NCI-H526 treated with DMSO at 0.1 percent for 48 hours (cell line): Measurements from ENCODE around the gene COL1A1.
A peak's percentile ranks its signal among the peaks of the same experiment; 100 is the strongest.

Source experiments
- DNase-seq: peaks from one replicate; lab custom pipeline; 2025; lab: John Stamatoyannopoulos, UW

COL1A1 gene

DNA sequence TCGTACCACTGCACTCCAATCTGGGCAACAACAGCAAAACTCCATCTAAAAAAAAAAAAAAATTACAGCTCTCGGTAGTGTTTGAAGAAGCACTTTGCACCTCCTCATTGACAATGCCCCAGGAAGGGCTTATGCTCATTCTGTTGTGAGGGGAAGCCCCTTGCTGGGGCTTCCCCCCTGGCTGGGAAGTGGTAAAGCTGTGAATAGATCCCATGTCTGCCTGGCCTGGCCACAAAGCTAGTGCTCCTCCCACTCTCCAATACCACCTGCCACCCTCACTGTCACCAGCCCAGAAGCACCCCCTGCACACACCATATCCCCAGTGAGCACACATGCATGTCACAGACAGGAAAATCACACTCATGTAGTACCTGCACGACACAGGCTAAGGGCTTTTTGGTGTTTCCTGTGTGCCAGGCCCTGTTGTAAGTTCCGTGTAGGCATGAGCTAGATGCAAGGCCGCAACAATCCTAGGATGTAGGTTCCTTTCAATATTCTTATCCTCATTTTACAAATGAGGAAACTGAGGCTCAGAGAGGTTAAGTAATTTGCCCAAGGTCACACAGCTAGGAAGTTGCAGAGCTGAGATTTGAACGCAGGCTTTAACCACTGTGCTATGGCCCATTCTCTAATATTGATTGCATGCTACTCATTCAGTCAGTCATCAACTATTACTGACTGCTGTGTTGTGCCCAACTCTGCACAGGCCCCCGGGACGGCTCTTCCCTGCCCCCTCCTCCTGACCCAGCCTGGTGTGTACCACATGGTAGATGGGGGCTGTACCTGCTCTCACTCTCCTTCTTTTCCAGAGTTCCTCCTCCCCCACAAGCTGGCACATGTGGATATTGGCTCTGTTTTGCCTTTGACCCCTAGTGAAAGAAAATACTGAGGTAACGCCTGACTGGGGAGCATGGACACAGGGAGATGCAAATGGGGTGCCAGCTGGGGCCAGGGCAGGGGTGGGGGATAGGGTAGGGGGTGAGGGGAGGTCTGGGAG, 11.9 kb upstream of the COL1A1 start:
- no peak for DNase-seq

GRCh38 chr17:50212121-50212843, 10.9 kb upstream of the COL1A1 start:
- DNase-seq = no peak

GRCh38 chr17:50211249-50212120, 10.1 kb upstream of the COL1A1 start:
- DNase-seq = no peak

DNA sequence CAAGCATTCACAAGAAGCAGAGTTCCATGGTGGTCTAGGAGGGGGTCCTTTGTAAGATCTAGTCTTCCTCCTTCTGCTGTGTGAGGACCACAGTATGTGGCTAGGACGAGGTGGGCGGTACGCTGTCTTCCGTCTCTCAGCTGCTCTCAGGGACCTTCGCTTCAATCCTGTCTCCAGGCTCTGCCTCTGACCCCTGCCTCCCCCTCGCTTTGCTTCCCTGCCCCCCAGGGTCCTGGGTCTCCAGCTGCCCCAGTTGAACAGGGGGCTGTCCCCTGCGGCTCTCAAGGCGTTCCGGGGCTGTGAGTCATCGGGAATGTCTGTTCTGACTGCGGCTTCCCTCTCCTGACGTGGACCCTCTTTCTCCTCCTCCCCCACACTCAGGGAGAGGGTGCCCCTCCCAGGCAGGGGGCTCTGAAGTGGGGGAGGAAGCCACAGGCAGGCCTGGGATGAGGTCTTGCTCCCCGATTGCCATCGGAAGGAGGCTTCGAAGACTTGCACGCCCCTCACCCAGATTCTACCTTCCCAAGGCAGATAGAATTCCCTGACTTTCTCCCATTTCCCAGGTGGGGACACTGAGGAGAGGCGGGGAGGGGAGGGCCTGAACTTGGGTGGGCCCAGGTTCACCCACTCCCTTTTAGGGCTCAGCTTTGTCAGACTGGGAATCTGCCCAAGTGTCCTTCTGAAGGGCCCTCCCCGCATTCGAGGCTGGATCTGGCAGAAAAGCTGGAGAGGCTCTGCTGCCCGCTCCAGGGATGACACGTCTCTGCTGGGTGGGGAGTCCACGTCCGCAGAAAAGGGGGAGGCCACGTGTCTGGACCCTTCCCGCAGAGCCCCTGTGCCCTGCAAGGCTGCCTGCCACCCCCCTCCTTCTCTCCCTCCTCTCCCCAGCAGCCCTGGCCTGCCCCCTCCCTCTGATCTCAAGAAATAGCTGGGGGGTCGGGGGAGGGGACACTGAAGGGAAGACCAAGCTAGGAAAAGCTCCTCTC, 9.1 kb upstream of the COL1A1 start:
- no peak for DNase-seq

DNA sequence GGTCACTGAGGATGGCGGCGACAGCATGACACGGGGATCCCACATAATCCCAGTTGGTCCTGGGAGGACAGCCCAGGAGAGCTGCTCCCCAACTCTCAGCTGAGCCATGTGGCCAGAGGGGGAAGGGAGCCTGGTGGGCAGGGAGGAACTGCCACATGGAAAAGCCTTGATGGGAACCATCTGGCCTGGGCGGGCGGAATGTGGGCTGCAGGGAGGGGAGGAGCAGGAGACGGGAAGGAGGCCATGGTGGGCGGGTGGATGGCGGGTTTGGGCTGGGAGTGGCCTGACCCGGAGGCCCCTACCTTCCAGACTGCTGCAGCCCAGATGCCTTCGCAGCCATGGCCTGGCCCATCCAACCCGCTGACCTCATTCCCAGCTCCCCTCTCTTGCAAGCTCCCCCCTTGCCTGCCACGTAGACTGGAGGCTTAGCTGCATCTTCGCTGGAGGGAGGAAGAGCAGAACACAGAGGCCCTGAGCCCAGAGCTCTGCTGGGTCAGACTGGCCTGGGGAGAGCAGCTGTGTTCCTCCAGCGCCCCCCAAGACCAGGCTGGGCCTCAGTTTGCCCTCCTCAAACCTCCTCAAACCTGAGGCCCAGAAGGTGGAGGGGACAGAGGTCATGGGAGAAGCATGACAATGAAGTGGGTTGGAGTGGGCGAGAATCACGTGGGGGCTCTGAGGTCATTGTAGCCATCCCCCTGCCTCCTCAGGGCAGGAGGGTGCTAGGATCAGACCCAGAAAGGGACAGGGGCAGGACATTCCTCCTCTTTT, 8.2 kb upstream of the COL1A1 start:
- DNase-seq = no peak

DNA sequence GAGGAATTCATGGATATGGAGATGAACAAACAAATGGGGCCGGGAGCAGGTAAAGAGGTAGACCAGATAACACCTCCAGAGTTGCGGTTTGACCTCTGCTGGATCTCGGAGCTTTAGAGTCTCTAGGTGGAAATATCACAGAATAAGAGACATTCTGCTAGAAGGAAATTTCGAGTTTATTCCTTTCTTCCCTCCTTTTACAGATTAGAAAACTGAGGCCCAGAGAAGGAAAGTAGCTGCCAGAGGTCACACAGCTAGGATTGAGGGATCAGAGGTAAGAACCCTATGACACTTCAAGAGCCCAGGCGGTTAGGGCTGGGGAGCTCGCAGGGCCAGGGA, 7.7 kb upstream of the COL1A1 start:
- no peak for DNase-seq

GRCh38 chr17:50208611-50209061, 7.2 kb upstream of the COL1A1 start:
- DNase-seq = no peak

DNA sequence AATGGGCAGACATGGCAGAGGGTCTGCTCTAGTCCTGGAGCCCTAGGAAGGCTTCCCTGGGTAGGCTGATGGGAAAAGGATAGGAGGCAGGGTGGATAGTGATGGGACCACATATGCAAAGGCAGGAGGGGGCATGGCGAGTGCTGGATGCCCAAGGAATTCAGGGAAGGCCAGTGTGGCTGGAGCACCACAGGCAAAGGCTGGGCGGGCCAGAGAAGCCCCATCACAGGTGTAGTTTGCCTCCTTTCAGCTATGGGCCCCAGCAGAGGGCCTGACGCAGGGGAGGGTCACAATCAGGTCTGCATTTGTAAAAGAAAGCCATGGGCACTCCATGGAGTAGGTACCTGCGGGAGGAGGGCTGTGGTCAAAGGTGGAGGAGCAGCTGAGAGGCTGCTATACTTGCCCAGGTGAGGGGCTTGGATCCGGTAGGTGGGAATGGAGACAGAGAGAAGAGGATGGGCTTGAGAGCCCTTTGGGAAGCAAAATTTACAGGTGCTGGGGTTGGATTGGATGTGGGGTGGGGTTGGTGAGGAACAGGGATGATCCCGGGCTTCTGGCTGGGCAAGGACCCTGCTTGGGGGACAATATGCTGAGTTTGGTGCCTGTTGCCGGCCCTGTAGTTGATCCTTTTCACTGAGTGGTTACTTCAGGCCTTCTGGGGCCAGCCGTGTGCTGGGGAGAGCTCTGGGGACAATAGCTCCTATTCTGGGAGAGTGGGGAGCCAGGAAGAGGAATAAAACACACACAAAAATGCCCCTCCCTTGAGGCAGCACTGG, 6.5 kb upstream of the COL1A1 start:
- DNase-seq = no peak

GRCh38 chr17:50207315-50207714, 5.9 kb upstream of the COL1A1 start:
- DNase-seq = no peak

GRCh38 chr17:50206604-50207293, 5.3 kb upstream of the COL1A1 start:
- no peak for DNase-seq

- DNase-seq = no peak
Observed at GRCh38 chr17:50205963-50206505, 4.6 kb upstream of the COL1A1 start.

GRCh38 chr17:50205111-50205962, 3.9 kb upstream of the COL1A1 start:
- no peak for DNase-seq

DNA sequence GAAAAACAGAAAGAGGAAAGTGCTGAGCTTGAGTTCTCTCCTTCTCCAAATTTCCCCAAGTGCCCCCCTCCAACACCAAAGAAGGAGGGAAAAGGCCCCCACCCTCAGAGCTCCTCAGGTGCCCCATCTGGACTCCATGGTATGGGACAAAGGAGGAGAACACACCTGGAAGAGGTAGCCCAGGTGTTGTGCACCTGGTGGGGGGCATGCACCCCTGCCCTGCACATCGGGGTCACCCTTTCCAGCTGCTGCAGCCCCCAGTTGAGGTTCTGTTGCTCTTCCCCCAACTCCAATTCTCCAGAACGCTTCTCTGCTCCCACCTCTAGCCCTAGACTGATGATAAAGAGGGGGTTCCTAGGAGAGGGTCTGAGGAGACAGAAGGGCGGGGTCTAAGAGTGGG, 3.0 kb upstream of the COL1A1 start:
- DNase-seq = no peak

GRCh38 chr17:50203604-50204345, 2.3 kb upstream of the COL1A1 start:
- DNase-seq = no peak

DNA sequence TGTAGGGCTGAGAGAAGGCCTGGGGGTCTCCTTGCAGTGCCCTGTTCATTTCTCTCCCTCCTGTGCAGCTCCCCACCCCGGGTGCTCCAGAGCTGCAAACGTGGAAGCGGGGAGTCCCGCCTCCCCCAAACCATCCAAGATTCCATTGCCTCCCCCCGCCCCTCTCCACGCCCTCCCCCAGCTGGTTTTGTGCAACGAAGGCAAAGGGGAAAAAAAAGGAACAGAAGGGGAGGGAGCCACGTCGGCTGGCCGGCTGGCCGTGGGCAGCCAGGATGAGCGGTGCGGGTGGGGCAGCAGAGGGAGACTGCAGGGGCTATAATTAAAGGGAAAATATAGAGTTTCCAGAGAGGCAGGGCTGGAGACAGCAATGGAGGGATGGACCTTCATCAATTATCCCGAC, 1.7 kb upstream of the COL1A1 start:
- no peak for DNase-seq

GRCh38 chr17:50200457-50201275, 765 bp downstream of the COL1A1 start:
- peak; percentile 74 for DNase-seq
